Hepatocyte (in vitro differentiated cells): ENCODE results near the gene PARP8.

Experiments used
- CTCF ChIP-seq: fragments of 200-600 bp; sonication (generic); IDR thresholded peaks from 2 replicates; pipeline ENCODE4 v1.5.1; 2016; ENCODE audit warnings: antibody characterized with exemption, mild to moderate bottlenecking; ENCODE audit not compliant: poor library complexity
- EZH2 ChIP-seq: fragments of 200-600 bp; sonication (generic); IDR thresholded peaks from 2 replicates; pipeline ENCODE4 v1.6.1; 2016; ENCODE audit warnings: antibody characterized with exemption, mild to moderate bottlenecking, borderline replicate concordance

DNA sequence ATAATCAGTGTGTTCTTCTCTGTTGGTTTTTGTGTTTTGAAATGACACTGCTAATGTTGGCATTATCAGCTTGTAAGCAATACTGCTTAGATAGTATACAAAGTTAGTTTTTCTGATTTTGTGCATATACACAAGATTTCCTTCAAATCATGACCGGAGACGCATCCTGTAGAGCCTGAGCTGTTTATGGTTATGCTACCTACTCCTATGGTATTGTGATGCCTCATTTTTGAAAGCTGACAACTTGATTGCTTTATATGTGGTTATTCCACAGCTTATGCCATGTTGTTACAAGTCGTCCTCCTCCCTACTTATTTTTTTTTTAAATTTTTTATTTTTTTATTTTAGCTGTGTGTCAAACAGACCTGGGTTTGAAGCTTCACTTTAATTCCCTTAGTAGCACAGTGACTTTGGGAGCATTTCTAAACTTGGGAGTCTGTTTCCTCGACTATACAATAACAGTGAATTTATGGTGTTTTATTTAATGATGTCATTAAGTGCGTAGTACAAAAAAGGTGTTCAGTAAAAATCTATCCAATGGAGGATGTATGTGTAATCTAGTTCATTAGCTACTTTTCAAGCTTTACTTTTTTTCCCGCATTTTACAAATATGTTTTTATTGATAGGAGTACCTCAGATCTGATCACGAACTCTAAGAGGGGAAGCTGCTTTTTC, 59.5 kb downstream of the PARP8 start:
- TF ChIP-seq CTCF (no peak), EZH2 (no peak)
